Adrenal gland (tissue), 12 donors: ENCODE measurements around the gene SNX5. TPM values are rescaled to one million over a fixed set of nuclear protein-coding genes. Genes with fewer than 3 reads are reported as not detected.

Experiments
- DNase-seq, 7 donors: peaks; one replicate each; pipeline ENCODE4 v3.0.0-alpha.2; 2019 to 2020
- H3K27ac ChIP-seq, 5 donors: fragments of 200-600 bp; sonication (generic) in 4 of 5; 1 replicate in 3 of 5; 2 replicates in 2 of 5; pipeline versions ENCODE4 v1.5.1 to v1.8.0; 2016 to 2020; ENCODE audit warnings: mild to moderate bottlenecking in 1 of 5
- H3K27me3 ChIP-seq: fragments of 200-600 bp; 2 replicates; pipeline ENCODE4 v1.8.0; 2021
- H3K36me3 ChIP-seq, 2 donors: fragments of 200-600 bp; replicated peaks in 1 of 2; 1 replicate in 1 of 2; 2 replicates in 1 of 2; pipeline versions ENCODE4 v1.5.1 to v1.8.0; 2018 to 2022
- H3K4me1 ChIP-seq, 2 donors: fragments of 200-600 bp; replicated peaks in 1 of 2; 1 replicate in 1 of 2; 2 replicates in 1 of 2; pipeline versions ENCODE4 v1.5.1 to v1.8.0; 2018 to 2021
- H3K4me3 ChIP-seq, 4 donors: fragments of 200-600 bp; sonication (generic) in 3 of 4; one replicate each; pipeline ENCODE4 v1.5.1; 2016 to 2018
- H3K9me3 ChIP-seq, 3 donors: fragments of 200-600 bp; sonication (generic) in 1 of 3; replicated peaks in 1 of 3; 1 replicate in 2 of 3; 2 replicates in 1 of 3; pipeline versions ENCODE4 v1.5.1 to v1.8.0; 2016 to 2021
- CTCF ChIP-seq, 6 experiments: fragments of 450-650 bp in 4 of 6; fragments of 200-600 bp in 2 of 6; sonication (generic) in 1 of 6; IDR thresholded peaks; 1 replicate in 5 of 6; 2 replicates in 1 of 6; pipeline versions ENCODE4 v1.5.1 to v1.8.0; 2016 to 2021; ENCODE audit warnings: antibody characterized with exemption in 6 of 6, mild to moderate bottlenecking in 2 of 6, moderate library complexity in 1 of 6
- POLR2A ChIP-seq, 2 donors: fragments of 450-650 bp; IDR thresholded peaks; one replicate each; pipeline ENCODE4 v1.6.1; 2017; ENCODE audit warnings: antibody characterized with exemption in 2 of 2, mild to moderate bottlenecking in 2 of 2, moderate library complexity in 1 of 2
- WGBS, 4 donors: extraction: QIAGEN DNeasy Blood & Tissue Kit in 2 of 4; methylation state at CpG; one replicate each; pipeline versions ENCODE4 v1.1.5 to v1.1.7; 2013 to 2017; 5-methylcytosine and 5-hydroxymethylcytosine counted together
- intact Hi-C, 2 donors: fragments of 100-400 bp; cut with DNase I; formaldehyde crosslinking; loops; one replicate each; pipeline versions ENCODE4 v1.14.1 to v1.15.0; 2022 to 2023
- polyA plus RNA-seq, 3 donors: library from polyadenylated mRNA; stranded (reverse); fragments of 200-250 nt in 2 of 3; fragments of 350-450 nt in 1 of 3; fragmentation: Illumina TruSeq in 1 of 3; extraction: RNeasy Lipid Tissue Mini Kit (QIAGEN cat#74804) in 1 of 3; gene quantifications; one replicate each; pipeline ENCODE4 v1.2.3, GENCODE V29; 2013 to 2014
- total RNA-seq, 9 donors: library from RNA; depleted of rRNA in 4 of 9; stranded (reverse); fragments of >200 nt in 4 of 9; fragments of 120-200 nt in 1 of 9; fragmentation: NEBNext Ultra II Directional in 1 of 9; extraction: Animal tissue kit (Norgen Biotek cat#: 25700) in 1 of 9; gene quantifications; one replicate each; pipeline versions ENCODE4 v1.1.0 to v1.2.4, GENCODE V29; 2013 to 2023
- donor health status: healthy with polysubstance abuse.
- donor health status: Bipolar disorder and iron deficiency.
- donor health status: DM: yes; HTN: yes; CAD: no.
- donor health status: DM: no; HTN: no; CAD: no.
- donor health status: DM: no; HTN: no; CAD: no.
- donor health status: DM: yes; HTN: yes; CAD: no.

Gene SNX5
- total and polyA plus RNA-seq, 12 donors: 103 to 201 (median 144) TPM

GRCh38 chr20:17925141-17925939 is 43.3 kb downstream of the SNX5 start:
- intact Hi-C loops: no loop called here
- H3K27me3 ChIP-seq: no peaks in the 10 kb centered on the region
- no peaks in the 10 kb centered on the region for H3K4me1 ChIP-seq
- no peaks in the 10 kb centered on the region for H3K9me3 ChIP-seq
- peak in 1 of 7 donors; percentile 29 for DNase-seq
- no peak for TF ChIP-seq CTCF (IDR thresholded peaks at IDR 0.05)
- 64 to 75% (median 68%) methylated on average over 11 of the region's 11 CpGs for WGBS, 4 donors
- H3K27ac ChIP-seq: no peak overlapping the region
- H3K4me3 ChIP-seq: no peak overlapping the region
- no peaks in the 10 kb centered on the region for H3K36me3 ChIP-seq

GRCh38 chr20:17921774-17922173 is 46.8 kb downstream of the SNX5 start:
- Histone ChIP-seq H3K27me3 (no peaks in the 10 kb centered on the region), H3K36me3 (no peaks in the 10 kb centered on the region), H3K4me3 (no peak overlapping the region), H3K27ac (no peak overlapping the region), H3K4me1 (no peaks in the 10 kb centered on the region), H3K9me3 (no peaks in the 10 kb centered on the region)
- WGBS, 4 donors: 3 to 14% (median 7%) methylated on average over 1 of the region's 1 CpG
- intact Hi-C loops: no loop called here
- DNase-seq: no peak
- TF ChIP-seq POLR2A (IDR thresholded peaks at IDR 0.05) (no peak), CTCF (IDR thresholded peaks at IDR 0.05) (no peak)

GRCh38 chr20:17919149-17919548 is 49.4 kb downstream of the SNX5 start:
- H3K4me1 ChIP-seq: no peaks in the 10 kb centered on the region
- intact Hi-C loops: no loop called here
- no peak for DNase-seq
- no peaks in the 10 kb centered on the region for H3K27me3 ChIP-seq
- H3K4me3 ChIP-seq: no peak overlapping the region
- H3K27ac ChIP-seq: no peak overlapping the region
- 90 to 98% (median 96%) methylated on average over 8 of the region's 8 CpGs for WGBS, 4 donors
- no peaks in the 10 kb centered on the region for H3K36me3 ChIP-seq
- no peaks in the 10 kb centered on the region for H3K9me3 ChIP-seq
- TF ChIP-seq POLR2A (IDR thresholded peaks at IDR 0.05) (no peak), CTCF (IDR thresholded peaks at IDR 0.05) (no peak)

- Histone ChIP-seq H3K27ac (no peak overlapping the region), H3K4me3 (no peak overlapping the region), H3K27me3 (no peaks in the 10 kb centered on the region), H3K9me3 (no peaks in the 10 kb centered on the region), H3K4me1 (no peaks in the 10 kb centered on the region), H3K36me3 (no peaks in the 10 kb centered on the region)
- 84 to 88% (median 88%) methylated on average over 7 of the region's 7 CpGs for WGBS, 4 donors
- DNase-seq: no peak
- TF ChIP-seq CTCF (IDR thresholded peaks at IDR 0.05): no peak
- no peak for TF ChIP-seq POLR2A (IDR thresholded peaks at IDR 0.05)
- intact Hi-C loops: no loop called here
These were observed 50.6 kb downstream of the SNX5 start for GRCh38 chr20:17917832-17918618.
